ENCODE results near the gene MUC5B.
"Not testable (repeated sequence)": the region's sequence is repeated elsewhere in the genome, so short reads cannot be mapped to it uniquely, and the experiment has no call there.

Gene MUC5B

GRCh38 chr11:1264444-1264843, 41.6 kb downstream of the MUC5B start:
- DNase-seq (ENCODE audit: low spot score), result peak; percentile 53

GRCh38 chr11:1265480-1265879, 42.6 kb downstream of the MUC5B start:
- DNase-seq (ENCODE audit: low spot score), result not testable (repeated sequence)

DNA sequence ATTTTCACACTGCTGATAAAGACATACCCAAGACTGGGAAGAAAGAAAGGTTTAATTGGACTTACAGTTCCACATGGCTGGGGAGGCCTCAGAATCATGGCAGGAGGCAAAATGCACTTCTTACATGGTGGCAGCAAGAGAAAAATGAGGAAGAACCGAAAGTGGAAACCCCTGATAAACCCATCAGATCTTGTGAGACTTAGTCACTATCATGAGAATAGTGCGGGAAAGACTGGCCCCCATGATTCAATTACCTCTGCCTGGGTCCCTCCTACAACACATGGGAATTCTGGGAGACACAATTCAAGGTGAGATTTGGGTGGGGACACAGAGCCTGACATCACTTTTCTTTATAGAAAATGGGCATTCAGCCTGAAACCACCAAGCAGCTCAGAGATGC, 44.1 kb downstream of the MUC5B start:
- DNase-seq (ENCODE audit: low spot score), result not testable (repeated sequence)

DNA sequence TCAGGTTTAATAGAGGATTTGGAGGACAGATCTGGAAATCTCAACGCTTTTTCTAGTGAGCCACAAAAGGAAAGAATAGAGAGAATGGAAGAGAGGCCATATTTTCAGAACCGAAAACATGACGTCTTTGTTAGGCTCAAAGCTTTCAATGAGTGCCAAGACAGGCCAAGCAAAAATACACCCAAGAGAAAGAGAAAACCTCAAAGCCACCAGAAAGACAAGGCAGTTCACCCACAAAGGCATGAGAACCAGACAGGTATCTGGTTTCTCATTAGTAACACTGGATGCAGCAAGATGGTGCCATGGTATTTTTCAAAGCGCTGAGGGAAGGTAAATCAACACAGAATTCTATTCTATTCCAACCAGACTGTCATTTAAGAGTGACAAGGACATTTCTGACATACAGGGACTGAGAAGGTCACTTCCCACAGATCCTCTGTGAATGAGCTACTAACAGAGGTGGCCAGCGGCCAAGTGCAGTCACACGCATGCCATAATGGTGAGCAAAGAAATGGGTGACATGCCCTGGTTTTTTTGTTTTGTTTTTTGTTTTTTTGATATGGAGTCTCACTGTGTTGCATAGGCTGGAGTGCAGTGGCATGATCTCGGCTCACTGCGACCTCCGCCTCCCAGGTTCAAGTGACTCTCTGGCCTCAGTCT, 44.7 kb downstream of the MUC5B start:
- DNase-seq (ENCODE audit: low spot score), result no peak

- no peak for DNase-seq (ENCODE audit: low spot score)
These were observed 47.1 kb downstream of the MUC5B start for GRCh38 chr11:1269957-1270356.

GRCh38 chr11:1270476-1270875, 47.6 kb downstream of the MUC5B start:
- DNase-seq (ENCODE audit: low spot score), result no peak

DNA sequence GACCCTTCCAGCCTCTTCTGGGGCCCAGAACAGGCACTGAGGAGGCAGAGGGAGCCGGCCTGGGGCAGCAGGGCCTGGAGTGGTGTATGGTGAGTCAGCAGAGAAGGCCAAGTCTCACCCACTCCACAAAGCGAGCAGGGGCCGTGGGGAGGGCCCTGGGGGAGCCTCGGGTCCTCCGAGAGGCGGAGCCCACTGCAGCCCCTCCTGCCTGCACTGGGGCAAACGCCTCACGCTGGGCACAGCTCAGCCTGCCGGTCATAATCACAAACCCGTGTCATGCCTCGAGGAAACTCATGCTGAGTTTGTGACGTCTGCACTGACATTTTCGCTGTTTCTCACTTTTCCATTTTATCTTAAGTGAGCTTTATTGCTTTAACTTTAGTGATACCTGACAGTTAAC, 48.1 kb downstream of the MUC5B start:
- DNase-seq (ENCODE audit: low spot score), result no peak

DNA sequence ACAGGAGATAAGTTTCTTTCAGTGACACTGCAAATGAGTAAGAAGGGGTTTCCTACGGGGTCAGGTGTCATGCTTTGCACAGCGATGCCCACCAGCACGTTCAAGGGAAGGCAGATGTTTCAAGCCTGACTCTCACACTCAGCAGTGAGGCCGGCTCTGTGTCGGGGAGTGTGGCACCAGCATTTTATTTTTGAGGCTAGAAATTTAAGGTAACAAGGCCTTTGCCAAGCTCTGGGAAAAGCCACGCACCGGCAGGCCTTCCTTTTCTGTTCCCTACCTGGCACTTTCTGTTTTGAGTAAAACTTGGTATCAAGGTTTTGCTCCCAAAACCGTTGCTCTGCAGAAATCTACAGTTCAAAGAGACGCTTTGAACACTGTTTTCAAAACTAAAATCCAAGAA, 48.5 kb downstream of the MUC5B start:
- DNase-seq (ENCODE audit: low spot score), result no peak

- DNase-seq (ENCODE audit: low spot score), result no peak
These were observed 49.1 kb downstream of the MUC5B start for GRCh38 chr11:1271927-1272326.

- no peak for DNase-seq (ENCODE audit: low spot score)
These were observed 49.7 kb downstream of the MUC5B start for GRCh38 chr11:1272531-1272930.

DNA sequence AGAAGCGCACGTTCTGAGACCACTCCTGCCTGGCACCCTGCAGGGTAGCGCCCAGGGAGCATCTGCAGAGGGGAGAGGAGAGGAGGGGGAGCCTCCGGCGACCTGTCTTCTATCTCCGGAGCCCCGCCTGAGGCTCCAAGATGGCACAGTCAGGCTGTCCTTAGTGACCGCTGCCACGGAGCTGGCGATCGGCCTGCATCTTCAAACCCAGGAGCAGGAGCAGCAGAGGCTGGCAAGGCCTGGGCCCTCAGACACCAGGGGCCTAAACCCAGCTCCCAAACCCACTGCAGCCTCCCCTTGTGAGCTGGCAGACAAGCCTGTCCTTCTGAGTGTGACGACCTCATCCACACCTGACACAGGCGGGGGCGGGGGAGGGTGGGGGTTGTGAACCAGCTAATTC, 51.6 kb downstream of the MUC5B start:
- no peak for DNase-seq (ENCODE audit: low spot score)

- DNase-seq (ENCODE audit: low spot score), result no peak
These were observed 52.2 kb downstream of the MUC5B start for GRCh38 chr11:1275021-1275420.

DNA sequence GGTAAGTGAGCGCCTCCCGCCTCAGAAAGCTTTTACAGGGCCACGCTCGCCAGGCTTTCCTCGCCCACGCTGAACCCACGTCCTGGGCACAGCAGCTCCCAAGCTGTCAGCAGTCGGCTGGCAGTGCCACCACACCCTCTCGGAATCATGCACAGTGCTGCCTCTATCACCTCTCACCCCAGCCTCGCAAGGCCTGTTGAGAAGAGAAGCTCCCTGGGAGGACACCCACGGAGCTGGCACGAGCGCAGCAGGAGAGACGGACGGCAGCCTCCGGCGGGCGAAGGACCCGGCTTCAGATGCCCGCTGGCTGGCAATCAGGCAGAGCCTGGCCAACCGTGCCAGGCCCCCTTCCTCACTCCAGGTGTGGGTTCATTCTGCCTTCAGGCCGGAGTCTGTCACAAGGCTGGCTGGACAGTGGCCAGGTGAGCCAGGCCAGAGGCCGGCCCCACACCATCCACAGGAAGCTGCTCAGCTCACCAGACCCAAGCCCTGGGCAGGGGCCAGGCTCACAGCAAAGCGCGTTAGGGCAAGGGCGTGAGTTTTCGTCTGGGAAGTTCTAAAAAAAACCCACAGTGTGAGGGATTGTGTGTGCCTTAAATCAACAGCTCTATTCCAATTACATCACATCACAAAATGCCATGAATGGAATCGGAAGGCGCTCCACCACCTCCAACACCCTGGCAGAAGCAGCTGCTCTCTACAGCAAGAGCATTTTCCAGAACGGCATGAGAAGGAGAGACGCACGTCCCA, 53.4 kb downstream of the MUC5B start:
- DNase-seq (ENCODE audit: low spot score), result no peak

DNA sequence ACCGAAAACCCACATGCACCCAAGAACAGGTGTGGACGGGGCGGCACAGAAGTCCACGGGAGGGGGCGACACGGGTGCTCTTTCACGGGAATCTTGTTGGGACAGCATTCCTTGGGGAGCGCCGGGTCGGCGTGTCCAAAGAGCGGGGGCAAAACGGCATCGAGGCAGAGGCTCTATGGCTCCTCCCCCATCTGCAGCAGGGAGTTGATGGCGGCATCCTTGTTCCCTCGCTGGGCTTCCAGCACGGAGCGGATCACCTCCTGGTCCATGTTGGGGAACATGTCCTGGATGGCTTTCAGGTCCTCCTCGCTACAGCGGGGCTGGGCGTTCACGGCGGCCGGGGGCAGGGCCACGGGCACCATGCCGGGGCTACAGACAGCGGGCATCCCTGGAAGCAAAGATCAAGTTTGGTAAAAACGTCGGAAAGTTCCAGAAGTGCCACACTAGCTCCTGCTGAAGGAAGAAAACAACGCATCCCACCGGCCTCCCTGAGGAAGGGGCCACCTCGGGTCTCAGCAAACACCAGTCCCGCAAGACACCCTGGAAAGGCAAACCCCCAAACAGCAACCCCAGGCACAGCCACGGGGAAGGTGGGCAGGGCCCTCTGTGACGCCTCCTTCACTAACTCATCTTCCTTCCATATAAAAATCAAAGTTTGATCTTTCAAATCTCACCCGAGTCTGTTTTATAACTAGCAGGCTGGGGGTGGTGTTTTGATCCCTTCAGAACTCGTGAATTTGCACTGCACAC, 54.2 kb downstream of the MUC5B start:
- DNase-seq (ENCODE audit: low spot score), result no peak

DNA sequence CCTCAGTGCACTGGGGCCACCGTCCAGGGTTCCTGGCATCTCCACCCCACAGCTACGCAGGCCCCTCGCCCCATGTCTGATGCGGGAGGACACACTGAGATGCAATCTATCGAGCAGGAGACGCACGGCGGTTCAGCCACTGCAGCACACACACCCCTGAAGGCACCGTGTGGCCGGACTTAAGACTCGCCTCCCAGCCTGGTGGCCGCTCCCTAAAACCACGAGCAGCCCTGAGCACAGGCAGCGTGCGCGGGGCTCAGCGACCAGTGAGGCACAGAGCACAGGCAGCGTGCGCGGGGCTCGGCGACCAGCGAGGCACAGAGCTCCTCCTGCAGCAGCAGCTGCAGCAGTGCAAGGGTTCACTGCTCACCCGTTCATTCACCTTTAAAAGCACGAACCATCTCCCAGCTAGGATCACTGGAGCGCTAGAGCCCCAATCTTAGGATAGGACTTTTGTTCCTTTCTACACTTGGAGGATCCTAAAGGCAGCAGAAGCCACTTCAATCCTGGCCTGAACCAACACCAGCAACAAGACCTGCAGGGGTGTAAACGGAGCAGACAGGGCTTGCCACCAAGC, 55.2 kb downstream of the MUC5B start:
- no peak for DNase-seq (ENCODE audit: low spot score)

DNA sequence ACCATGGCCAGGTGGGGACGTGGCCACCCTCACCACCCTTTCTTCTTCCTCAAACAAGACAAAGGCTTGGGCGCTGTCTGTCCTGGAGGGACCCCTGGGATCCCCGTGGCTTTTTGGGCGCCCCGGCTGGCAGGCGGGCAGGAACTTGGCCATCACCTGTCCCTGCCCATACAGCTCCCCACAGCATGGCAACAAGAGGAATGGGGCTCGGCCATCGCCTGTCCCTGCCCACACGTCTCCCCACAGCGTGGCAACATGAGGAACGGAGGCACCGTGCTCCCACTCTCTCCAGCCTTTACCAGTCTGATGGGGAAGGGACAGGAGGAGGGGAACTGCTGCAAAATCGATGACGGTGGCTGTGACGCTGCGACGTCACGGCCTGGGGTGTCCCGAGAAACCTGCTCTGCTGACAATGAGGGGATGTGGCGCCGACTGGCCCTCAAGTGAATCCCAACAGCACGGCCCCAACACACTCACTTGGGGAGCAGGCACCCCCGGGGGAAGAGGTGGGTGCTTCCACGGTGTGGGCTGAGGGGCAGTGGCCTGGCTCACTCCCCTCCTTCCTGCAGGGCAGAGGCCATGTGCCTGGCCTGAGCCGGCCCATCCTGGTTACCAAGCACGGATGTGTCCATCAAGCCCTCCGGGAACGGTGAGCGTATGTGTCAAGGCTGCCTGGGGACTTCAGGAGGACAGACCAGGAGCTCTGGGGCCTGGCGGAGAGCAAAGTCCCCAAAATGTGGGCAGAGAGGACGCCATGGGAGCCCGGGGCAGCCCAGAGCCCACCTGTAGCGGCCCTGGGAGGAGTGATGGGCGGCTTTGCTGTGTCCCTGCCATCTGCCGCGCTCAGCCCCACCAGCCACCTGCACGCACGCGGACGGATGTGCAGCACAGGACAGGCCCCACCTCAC, 56.2 kb downstream of the MUC5B start:
- no peak for DNase-seq (ENCODE audit: low spot score)

GRCh38 chr11:1279674-1280055, 56.8 kb downstream of the MUC5B start:
- DNase-seq (ENCODE audit: low spot score), result no peak

DNA sequence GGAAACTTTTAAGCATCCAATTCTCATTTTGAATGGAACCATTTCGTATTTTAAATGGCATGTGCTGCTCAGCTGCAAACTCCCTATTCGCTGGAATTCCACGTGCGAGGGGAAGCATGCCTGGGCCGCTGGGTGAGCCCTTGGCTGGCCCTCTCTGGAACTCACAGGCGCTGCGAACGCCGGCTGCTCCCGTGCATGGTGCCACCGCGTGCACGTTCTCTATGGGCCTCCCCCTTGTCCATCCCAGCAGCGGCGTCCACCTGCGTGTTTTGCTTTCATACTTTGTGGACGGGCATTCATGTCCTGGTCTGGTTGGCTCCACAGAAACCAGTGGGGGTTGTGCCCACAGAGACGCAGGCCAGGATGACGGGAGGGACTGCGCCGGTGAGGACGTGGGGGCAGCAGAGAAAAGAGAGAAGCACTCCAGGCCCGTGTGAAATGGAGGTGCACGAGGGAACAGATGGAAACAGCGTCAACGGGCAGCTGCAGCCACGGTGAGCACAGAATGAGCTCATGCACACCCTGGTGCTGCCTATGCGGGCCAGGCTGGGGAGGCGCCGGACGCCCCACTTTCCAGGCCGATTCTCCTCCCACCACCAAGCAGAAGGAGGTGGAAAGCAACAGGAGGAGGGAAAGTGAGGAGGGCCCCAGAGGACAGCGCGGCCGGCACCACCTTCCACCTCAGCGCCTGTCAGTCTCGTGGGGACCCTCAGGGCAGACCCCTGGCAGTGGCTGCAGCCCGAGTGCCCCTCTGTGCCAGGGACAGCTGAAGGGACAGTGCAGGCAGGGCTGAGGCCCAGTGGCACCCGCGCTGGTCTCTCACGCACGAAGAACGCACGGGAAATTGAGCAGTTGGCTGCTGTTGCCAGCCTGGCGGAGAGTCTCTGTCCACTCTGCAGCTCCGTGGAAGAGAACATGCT, 57.5 kb downstream of the MUC5B start:
- DNase-seq (ENCODE audit: low spot score), result no peak

GRCh38 chr11:1281326-1281973, 58.6 kb downstream of the MUC5B start:
- no peak for DNase-seq (ENCODE audit: low spot score)

DNA sequence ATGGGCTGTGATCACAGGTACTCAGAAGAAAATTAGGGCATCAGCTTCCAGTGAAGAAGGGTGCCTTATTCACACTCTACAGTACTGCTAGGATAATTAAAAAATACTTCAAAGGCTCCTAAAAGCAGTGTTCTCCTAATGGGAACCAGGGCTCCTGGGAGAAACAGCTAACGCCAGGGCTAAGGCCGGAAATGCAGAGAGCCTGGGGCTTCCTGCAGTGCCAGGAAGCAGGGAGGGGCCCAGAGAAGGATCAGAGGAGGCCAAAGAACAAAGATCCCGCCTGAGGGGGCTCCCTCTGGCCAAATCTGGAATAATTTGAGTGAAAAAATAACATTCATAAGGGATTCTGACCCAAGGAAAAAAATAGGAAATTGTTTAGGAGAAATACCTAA, 59.1 kb downstream of the MUC5B start:
- no peak for DNase-seq (ENCODE audit: low spot score)
